ENCODE results near the gene PCSK6.
"Not testable (repeated sequence)": the region's sequence is repeated elsewhere in the genome, so short reads cannot be mapped to it uniquely, and the experiment has no call there.

Gene PCSK6

DNA sequence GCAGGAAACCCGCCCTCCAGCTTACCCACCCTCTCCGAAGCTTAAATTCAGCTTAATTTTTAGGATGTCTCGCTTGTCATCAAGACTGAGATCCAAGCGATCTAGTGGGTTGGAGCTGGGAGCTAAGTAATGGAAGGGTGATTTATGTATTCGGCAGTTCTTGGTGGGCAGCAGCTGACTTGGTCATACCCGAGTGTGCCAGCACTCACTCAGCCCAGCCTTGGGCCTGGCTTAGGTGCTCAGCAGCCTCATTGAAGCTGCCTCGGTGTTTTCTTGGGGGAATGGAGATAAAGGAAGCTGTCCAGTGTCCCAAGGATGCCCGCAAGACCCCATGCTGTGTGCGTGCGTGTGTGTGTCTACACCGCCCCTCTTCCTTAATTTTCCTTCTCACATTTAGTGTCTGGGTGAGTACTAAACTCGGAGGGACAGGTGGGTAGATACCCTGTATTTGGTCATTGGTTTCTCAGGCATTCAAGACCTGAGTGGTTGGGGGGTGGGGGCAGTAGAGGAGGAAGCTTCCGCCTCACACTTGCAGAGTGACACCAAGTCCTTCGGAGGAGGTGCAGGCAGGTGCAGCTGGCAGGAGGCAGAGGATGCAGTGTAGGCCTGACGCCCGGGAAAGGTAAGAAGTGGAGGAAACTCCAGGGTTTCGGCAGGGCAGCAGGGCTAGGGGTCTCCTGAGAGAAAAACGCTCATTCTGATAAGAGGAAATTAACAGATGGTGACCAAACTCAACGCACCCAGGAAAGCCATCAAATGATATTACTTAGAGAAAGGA lies 92.8 kb downstream of the PCSK6 start:
- no peak for DNase-seq

DNA sequence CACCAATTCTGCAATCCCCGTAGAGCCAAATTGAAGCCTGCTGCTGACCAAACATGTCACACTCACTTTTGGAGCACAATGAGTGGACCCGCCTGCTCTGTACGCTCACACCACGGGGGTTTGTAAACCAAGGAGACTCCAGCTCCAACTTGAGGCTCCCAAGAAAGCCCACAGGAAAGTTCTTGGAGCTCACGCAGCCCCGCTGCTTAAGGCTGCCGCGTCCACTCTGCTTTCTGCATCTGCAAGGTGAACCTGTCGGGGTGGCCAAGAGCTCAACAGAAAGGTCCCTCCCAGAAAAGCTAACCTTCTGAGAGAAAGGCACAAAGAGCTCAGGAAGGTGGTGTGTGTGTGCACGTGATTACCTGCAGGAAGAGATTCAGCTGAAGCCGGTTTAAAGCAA lies 94.9 kb downstream of the PCSK6 start:
- no peak for DNase-seq

DNA sequence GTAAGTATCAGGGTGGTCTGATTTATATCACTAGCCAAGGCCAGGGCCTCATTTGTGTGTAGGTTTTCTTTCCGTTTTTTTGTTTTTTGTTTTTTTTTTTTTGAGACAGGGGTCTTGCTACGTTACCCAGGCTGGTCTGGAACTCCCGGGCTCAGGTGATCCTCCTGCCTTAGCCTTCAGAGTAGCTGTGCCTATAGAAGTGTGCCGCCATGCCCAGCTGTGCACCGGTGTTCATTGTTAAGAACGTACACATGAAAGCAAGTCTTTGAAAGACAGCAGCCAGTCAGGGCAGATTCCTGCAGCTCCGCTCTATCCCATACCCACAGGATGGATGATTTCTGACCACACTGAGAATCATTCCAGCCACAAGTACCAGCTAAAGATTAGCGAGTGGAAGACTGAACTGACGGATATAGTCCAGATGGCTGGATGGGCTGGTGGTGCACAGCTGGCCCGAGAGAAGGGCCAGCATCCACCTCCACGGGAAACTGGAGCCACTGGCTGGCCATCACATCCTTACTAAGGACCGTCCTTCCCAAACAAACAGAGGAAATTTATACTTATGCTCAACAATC lies 95.4 kb downstream of the PCSK6 start:
- no peak for DNase-seq

DNA sequence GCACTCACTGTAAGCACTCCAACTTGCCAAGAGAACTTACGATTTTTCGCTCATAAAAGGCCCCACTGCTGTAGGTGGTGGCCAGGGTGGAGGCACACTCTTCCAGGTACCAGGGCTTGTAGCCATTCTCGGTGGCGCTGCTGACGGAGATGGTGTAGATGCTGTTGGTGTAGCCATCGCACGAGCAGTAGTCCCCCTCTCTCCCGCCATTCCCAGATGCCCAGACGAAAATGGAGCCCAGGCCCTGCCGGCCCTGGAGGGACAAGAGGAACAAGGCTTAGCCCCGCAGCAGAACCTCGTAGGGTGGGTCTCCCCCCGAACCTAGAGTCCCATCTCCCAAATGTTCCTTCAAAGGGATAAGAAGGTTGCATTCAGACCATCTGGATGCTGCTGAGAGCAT lies 96.3 kb downstream of the PCSK6 start:
- DNase-seq: no peak

DNA sequence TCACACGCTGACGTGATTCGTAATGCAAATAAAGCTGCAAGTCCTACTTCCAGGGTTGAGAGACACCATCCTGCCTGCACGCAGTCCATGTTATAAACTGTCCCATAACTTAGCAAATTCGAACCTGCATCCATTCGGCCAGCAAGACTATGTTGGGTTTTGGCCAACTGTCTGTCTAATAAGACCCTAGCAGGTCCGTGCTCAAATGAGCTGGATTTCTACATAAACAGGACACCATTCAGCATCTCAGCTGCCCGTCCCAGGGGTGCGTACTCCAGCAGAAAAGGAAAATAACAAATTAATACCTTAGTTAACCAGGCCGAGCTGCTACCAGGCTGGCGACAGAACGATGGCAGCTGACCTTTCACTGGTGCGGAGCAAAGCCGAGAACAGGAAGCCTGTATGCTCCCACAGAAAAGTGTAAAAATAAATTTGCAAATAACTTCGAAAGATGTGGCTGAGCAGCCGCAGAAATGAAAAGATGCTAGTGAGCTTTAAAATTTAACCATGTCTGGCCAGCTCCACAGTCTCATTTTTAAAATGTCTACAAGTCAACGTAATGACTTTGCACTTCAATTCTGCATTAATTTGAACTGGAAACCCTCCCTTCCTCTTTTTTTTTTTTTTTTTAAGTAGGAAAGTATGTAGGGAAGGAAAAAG lies 97.4 kb downstream of the PCSK6 start:
- DNase-seq: no peak

DNA sequence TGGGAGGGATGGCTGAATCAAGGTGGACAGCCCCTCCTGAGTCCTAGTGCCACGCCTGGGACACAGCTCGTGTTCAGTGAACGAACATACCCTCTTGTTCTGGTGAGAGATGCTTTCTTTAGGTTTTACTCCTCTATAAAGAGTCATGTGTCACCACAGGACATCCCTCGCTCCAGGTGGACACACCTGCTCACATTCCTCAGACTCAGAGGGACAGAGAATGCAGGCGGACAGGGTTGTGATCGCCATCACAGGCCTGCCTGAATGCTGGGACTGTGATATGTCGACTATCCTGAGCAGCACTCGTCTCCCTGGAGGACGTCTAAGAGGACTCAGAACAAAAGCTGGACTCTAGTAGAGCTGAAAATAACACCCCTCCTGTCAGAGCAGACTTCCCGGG lies 98.1 kb downstream of the PCSK6 start:
- DNase-seq: no peak

DNA sequence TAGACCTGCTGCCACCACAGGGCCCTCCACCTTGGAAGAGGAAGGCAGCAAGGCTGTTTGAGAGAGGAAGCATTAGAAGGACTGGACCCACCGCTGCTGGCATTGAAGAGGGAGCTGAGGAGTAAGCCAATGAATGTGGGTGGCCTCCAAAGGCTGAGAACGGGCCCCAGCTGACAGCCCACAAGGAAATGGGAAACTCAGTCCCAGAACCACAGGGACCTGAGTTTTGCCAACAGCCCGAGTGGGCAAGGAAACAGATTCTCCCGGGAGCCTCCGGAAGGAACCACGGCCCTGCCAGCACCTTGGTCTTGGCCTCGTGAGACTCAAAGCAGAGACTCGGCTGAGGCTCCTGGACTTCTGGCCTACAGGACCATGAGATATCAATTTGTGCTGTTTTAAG lies 99.0 kb downstream of the PCSK6 start:
- DNase-seq: no peak

DNA sequence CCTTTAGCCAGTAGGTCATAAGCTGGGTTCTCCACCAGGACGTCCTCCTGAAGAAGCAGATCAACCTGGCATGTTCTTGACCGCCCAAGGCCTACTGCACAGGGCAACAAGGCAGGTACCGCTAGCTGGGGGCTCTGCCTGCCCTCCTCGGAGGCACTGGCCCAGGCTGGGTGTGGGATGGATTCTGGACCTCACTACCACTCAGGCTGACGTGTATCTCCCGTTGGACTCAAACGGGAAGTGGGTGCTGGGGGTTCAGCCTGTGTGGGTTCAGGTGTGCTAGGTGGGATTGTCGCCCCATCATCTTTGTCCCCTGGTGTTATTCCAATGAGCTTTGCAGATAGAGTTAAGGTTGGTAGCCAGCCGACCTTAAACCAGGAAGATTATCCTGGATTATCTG lies 99.4 kb downstream of the PCSK6 start:
- no peak for DNase-seq

DNA sequence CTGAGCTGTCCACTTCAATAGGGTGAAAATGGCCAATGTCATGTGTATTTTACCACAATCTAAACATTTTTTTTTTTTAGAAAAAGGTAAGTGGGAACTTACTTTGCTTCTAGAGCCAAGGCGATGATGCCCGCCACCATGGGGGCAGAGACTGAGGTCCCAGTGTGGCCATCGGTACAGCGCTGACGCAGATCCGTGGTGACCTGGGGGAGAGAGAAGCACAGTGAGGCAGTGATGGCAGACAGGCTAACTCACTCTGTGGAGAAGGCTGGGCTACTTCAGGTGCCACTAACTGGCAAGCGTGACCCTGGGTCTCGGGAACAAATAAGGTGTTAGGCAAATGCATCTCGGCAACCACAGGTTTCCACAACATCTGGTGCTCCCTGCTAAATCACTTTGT lies 100.1 kb downstream of the PCSK6 start:
- DNase-seq: no peak

DNA sequence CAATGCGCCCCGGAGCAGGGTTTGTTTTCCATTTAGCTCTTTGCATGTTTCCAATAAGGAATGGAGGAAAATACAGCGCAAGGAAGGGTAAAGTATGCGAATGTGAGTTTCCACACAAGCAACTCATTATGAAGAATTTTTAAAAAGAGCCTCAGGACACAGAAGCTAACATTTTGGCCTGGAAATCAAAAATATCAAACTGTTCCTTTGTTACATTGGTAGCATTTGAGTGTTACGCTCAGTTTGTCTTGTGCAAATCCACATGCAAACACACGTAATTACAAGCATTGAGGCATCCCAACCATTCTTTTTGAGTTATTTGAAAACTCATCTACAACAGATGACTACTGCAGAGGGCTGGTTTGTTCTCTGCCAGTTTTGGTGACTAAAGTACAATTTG lies 101.5 kb downstream of the PCSK6 start:
- no peak for DNase-seq

DNA sequence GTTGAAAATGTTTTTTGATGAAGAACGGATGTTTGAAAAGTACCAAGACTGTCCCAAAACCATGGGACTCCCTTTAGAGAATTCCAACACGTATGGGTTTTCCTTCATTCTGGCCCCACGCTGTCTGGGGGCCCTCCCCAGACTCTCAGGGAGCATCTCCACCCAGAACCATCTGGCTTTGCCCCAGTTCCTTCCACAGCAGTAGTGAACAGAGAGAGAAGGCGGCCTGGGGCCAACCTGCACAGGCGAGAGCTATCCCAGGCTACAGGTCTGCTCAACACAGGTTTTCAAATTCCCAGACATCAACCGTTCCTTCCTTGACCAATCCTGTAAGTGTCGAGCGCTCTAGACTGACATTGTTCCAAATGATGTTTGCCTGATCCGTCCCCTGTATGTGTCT lies 101.9 kb downstream of the PCSK6 start:
- DNase-seq: no peak

DNA sequence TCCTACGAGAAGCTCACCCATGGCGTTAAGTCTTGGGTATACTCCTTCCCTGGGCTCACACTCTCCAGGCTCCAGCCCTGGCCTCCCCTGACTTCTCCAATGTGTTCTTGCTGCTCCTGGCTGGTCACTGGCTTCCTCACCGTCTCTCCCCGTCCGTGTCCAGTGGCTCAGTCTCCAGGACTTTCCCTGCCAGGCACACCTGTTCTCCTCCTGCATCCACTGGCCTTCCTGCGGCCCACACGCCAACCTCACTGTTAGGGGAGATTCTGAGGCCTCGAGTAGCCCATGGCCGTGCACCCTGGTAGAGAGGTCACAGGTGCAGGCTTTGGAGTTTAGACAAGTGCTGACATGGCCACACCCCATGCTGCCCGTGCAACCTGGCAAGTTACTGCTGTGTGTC lies 102.5 kb downstream of the PCSK6 start:
- no peak for DNase-seq

DNA sequence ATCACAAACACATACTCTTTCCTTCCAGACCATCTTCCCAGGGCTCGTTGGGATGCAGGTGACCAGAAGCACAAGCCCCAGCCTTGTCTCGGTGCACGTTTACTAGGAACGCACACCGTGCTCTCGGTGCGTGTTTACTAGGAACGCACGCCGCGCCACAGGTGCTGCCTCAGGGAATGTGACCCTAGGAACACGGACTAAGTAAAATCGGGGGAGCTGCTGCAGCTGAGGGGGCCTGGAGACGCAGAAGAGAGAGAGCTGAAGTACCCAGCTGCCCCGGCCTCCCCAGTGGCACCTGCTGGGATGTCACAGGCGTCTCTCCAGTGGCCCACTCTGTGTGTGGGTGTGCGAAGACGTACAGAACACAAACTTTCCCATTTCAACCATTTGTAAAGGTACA lies 103.5 kb downstream of the PCSK6 start:
- no peak for DNase-seq

DNA sequence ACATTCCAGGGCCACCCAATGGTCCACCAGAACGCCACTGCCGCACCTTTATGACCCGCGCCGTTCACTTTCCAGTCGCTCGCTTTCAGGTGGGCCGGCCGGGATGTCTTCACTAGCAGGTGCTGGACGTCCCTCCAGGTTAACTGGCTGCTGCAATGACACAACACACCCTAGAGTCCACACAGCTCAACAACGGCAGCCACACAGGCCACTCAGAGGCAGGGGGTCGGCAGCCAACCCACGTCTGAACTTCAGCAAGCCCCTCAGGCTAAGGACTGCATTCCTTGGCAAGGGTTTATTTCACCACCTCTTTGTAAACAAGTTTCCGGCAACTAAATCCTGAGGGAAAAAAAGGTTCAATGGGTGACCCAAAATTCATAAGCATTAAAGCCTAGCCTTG lies 105.2 kb downstream of the PCSK6 start:
- DNase-seq: no peak

DNA sequence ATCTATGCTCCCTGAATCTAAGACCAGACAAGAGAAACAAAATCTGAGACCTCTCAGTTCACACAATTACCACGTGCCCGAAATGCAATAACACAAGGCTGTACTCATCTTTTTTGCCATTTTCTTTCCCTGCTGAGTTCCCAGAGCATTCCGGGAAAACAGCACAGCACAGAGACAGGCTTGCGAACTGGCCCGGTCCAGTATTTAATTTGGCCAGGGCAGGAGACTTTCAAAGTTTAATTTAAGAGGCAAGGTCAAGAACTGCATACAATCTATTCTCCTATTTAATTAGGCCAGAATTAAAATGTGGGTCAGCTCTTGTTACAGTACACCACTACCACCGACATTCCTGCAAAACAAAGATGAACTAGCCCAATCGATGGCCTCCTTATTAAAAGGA lies 107.0 kb downstream of the PCSK6 start:
- DNase-seq: no peak

DNA sequence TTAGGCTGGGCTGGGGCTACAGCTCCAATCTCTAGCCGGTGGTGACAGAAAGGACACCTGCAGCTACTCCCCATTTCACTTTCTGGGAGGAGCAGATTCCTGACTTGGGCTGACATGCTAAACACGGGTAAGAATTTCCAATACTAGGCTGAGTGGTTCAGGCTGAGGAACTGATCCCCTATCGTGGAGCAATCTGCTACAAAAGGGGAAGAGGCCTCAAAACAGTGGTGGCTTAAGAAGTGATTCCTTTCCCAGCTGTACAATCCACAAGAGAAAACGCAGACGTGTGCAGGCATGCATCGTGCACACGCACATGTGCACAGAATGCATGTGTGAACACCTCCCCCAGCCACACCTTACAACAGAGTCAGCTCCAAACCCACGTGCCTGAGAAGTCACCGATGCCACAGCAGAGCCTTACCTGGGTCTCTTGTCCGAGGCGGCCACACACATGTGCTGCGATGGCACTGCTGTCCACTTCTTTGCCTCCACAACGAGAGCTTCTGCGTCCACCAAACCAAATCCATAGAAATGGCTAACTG lies 107.8 kb downstream of the PCSK6 start:
- DNase-seq: no peak

DNA sequence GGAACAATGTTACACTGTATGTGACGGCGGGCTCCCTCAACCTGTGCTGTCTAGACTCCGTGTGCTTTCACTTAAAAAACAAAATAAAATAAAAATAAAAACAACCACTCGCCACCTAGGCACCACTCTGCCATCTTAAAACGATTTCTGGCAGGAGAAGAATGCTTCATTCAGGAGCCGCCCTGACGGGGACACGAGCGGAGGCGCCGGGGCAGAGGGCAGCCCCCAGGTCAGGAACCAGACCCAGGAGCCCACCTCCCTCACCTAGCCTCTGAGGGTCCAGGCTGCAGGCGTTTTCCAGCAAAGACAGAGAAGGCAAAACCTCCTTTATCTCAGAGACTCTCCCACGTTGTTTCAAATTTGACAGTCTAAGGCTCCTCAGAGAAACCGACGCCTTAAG lies 109.4 kb downstream of the PCSK6 start:
- DNase-seq: no peak

DNA sequence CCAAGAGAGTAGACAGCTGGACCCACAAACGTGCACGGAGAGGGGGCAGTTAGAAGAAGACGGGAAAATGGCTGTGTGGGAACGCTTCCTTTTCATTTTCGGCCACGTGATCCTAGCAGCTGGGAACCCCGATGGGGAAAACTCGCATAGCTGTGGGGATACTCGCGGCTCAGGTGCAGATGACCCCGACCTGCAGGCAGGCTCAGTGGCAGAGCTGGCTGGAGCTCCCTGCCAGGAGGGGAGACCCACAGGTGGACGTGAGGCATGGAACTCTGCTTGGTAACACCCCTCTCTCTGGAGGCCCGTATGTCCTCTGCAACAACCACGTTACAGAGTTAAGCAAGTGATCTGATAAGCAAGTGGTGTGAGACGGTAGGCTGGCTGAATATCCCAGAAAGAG lies 109.9 kb downstream of the PCSK6 start:
- no peak for DNase-seq

DNA sequence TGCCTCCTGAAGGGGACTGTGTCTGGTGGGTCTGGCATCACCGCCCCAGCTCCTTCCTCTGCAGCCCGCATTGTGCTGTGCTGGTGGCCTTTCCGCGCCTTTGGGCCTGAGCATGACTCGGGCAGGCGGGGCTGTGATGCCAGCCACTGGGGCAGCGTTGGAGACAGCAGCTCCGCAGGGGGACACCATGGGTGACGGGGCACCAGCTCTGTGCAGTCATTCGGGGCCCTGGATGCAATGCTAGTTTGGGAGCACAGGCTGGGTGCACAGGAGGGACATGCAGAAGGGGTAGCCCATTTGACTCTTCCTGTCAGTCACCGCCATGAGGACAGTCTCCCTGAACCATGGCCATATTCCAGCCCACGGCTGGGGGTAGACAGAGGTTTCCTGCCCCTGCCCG lies 110.6 kb downstream of the PCSK6 start:
- DNase-seq: no peak

DNA sequence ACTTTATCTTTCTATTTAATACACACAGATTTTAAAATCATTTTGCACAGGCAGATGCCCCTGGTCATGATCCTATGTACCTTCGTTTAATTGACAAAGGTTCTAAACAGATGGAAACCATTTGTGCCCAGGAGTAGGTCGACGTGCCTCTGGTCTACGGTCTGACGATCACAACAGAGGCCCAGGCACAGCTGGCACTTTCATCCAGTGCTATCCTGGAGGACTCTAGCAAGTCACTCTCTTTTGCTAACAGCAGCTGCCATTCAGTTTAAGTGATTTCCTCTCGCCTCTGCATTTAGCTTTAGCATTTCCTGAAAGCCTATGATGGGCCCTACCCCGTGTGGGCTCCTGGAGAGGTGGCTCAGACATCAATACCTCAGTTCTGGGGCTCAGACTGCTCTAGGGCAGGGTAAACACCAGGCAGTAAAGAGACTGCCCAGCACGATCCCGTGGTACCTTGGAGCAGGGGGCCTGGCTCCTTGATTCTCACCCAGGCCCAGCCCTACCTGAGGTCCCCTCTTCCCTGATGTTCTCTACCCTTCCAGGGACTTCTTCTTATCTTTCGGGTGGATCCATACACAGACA lies 111.2 kb downstream of the PCSK6 start:
- DNase-seq: no peak

DNA sequence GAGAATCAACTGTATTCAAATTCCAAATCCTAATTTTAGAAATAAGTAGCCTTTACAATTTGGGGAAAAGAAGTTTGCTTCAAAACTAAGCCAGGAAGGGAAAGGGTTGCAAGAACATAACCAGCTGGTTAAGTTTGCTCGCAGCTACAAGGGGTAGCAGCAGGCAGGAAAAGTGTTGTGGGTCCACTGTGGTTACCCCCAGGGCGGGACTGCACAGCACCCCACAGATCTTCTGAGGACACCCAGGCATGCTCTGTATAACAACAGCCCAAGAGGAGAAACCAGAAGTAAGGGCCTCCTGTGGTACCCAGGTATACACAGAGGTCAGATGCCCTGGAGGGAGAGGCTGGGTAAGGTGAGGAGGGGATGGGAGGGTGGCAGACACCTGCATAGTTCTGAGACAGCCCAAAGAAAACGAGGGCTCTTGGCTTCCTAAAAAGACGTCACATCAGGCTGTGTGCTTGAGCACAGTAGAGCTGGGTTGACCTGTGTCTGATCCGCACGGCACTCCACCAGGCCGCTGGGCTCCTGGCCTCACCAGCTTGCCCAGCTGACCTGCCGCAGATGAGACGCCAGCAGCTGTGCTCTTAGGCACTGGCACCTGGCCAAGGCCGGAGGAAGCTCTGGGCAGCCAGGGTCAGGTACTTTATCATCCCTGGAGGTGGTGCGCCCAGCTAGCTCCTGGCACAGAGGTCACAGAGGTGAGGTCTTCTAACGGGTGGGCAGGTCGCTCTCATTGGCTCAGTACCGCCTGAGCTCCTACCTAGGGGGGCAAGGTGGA lies 112.7 kb downstream of the PCSK6 start:
- DNase-seq: no peak

DNA sequence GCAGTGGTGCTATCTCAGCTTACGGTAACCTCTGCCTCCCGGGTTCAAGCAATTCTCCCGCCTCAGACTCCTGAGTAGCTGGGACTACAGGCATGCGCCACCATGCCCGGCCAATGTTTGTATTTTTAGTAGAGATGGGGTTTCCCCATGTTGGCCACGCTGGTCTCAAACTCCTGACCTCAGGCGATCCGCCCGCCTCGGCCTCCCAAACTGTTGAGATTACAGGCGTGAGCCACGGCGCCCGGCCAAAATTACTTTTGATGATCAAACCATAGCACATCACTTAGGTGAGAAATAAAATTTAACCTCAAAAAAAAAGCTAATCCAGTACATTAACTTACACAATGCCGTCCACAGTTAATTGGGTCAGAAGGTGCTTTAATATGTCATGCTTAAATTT lies 114.5 kb downstream of the PCSK6 start:
- DNase-seq: not testable (repeated sequence)

DNA sequence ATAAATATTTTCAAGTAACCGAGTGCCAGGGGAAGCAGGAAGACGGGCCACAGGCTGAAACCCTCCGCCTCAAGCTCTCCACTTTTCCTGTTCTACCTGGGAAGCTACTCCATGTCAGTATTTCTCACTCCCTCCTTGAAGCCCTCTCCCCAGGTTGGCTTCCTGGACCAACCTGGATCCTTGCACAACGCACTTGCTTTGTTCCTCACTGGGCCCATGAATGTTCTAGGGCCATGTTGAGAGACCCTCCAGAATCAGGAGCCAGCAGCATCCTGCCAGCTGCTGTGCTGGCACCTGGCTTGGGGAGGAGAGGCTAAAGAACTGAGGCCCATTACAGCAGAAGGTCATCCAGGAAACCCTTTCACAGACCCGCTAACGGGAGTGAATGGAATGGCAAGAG lies 115.2 kb downstream of the PCSK6 start:
- no peak for DNase-seq

All from fibroblast of skin of scalp (primary cell).